Omental fat pad (tissue), 4 donors: ENCODE data around the gene HNF4A. TPM values are rescaled to one million over a fixed set of nuclear protein-coding genes. Genes with fewer than 3 reads are reported as not detected.

ENCODE experiments used
- ATAC-seq: fragments of 150-250 bp; one replicate; pipeline ENCODE4 v1.9.1; 2016; ENCODE audit warnings: mild to moderate bottlenecking, moderate library complexity; ENCODE audit not compliant: low FRiP score
- DNase-seq: peaks from one replicate; pipeline ENCODE4 v3.0.0-alpha.2; 2019; ENCODE audit warnings: low spot score
- CTCF ChIP-seq, 3 donors: fragments of 450-650 bp; IDR thresholded peaks; one replicate each; pipeline ENCODE4 v1.5.1; 2016 to 2017; ENCODE audit warnings: antibody characterized with exemption in 3 of 3, mild to moderate bottlenecking in 3 of 3, moderate library complexity in 2 of 3
- total RNA-seq, 4 donors: library from RNA; depleted of rRNA; stranded (reverse); fragments of >200 nt; gene quantifications; one replicate each; pipeline ENCODE4 v1.1.0, GENCODE V29; 2016

HNF4A gene
- total RNA-seq, 4 donors from 2014 or later: not detected

- no peak for TF ChIP-seq CTCF (IDR thresholded peaks at IDR 0.05)
- DNase-seq (no peak), ATAC-seq (no peak)
These were observed 82.0 kb downstream of the HNF4A start for GRCh38 chr20:44437497-44437896.

- no peak for TF ChIP-seq CTCF (IDR thresholded peaks at IDR 0.05)
- no peak for ATAC-seq
- DNase-seq: no peak
These were observed 83.3 kb downstream of the HNF4A start for GRCh38 chr20:44438782-44439181.

DNA sequence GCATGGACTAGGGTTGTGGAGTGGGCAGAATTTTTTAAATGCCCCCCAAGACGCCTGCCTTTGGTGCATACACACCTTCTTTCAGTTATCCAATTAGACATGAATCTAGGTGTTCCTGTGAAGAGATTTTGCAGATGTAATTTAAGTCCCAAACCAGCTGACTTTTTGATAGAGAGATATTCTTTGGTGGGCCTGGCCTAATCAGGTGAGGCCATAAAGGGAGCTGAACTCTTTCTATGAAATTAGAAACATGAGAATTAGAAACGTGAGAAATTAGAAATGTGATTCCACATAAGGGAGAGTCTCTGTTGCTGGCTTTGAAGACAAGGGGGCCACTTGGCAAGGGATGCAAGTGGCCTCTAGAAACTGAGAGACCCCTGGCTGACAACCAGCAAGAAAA lies 83.8 kb downstream of the HNF4A start:
- TF ChIP-seq CTCF (IDR thresholded peaks at IDR 0.05): no peak
- DNase-seq: no peak
- no peak for ATAC-seq

DNA sequence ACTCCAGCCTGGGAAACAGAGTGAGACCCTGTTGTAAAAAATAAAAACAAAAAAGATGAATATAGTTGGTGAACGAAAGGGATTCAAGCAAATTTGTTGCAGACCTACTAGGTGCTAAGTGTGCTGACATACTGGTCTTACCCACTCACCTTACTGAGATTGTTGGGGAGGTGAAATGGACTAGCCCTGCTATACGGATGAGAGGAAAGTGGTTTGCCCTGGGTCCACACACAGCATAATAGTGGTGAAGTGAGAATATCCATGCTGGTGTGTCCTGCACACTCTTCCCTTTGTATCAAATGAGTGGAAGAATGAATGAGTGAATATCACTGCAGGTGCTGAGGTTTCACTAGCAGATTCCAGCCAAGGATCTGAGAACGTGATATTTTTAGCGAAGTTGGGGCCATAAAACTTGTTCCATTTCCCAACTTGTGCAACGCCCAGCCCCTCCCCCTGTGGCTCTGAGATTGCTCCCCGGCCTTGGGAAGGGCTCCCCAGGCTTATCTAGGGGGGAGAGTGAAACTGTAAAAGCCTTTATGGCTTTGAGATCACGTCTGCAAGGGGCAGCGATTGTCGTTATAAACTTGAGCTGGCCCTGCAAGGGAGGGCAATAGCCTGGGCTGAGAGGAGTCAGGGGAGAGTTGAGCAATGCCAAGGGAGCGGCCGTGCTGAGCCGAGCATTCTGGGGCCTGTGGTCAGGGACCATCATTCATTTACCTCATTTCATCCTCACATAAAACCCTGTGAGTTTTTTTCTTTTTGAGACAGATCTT lies 87.0 kb downstream of the HNF4A start:
- DNase-seq (no peak), ATAC-seq (no peak)
- no peak for TF ChIP-seq CTCF (IDR thresholded peaks at IDR 0.05)

GRCh38 chr20:44445742-44446710 lies 90.5 kb downstream of the HNF4A start:
- no peak for DNase-seq
- ATAC-seq: no peak
- no peak for TF ChIP-seq CTCF (IDR thresholded peaks at IDR 0.05)

- TF ChIP-seq CTCF (IDR thresholded peaks at IDR 0.05): no peak
- DNase-seq: no peak
- no peak for ATAC-seq
These were observed 92.4 kb downstream of the HNF4A start for GRCh38 chr20:44447827-44448419.
